Fibroblast of lung (primary cell): ENCODE results near the gene GPR26. TPM values are rescaled to one million over a fixed set of nuclear protein-coding genes. Genes with fewer than 3 reads are reported as not detected.

Source experiments
- DNase-seq, 2 donors: peaks; one replicate each; pipeline versions ENCODE4 v3.0.0 to v3.0.0-alpha.2; 2010; ENCODE audit warnings: low read depth in 2 of 2
- H2AFZ ChIP-seq: 2 replicates; pipeline ENCODE4 v1.5.1; 2012; ENCODE audit warnings: low read length, control low read depth, inconsistent platforms
- H3K27ac ChIP-seq: 2 replicates; pipeline ENCODE4 v1.5.1; 2011; ENCODE audit warnings: low read length, control low read depth; ENCODE audit not compliant: insufficient read depth
- H3K27me3 ChIP-seq: 2 replicates; pipeline ENCODE4 v1.5.1; 2011; ENCODE audit warnings: mild to moderate bottlenecking, low read length; ENCODE audit not compliant: control insufficient read depth, insufficient read depth
- H3K36me3 ChIP-seq: 2 replicates; pipeline ENCODE4 v1.5.1; 2011; ENCODE audit warnings: low read length; ENCODE audit not compliant: control insufficient read depth, insufficient read depth
- H3K4me1 ChIP-seq: 2 replicates; pipeline ENCODE4 v1.5.1; 2011; ENCODE audit warnings: low read length; ENCODE audit not compliant: control insufficient read depth, insufficient read depth; ENCODE audit errors: extremely low read depth
- H3K4me2 ChIP-seq: 2 replicates; pipeline ENCODE4 v1.5.1; 2011; ENCODE audit warnings: low read length, control low read depth; ENCODE audit not compliant: insufficient read depth; ENCODE audit errors: extremely low read depth
- H3K4me3 ChIP-seq, 4 experiments: fragments of 200-600 bp in 1 of 4; sonication (generic) in 1 of 4; replicated peaks in 1 of 4; 2 replicates each; pipeline ENCODE4 v1.5.1; 2011 to 2016; ENCODE audit warnings: low read length in 4 of 4, low read depth in 3 of 4, mild to moderate bottlenecking in 3 of 4, control low read depth in 2 of 4, inconsistent platforms in 1 of 4, mixed read lengths in 1 of 4; ENCODE audit not compliant: insufficient read depth in 1 of 4; ENCODE audit errors: control extremely low read depth in 1 of 4
- H3K79me2 ChIP-seq: 2 replicates; pipeline ENCODE4 v1.5.1; 2012; ENCODE audit warnings: mild to moderate bottlenecking, low read length, inconsistent platforms; ENCODE audit not compliant: control insufficient read depth, insufficient read depth
- H3K9ac ChIP-seq: 2 replicates; pipeline ENCODE4 v1.5.1; 2011; ENCODE audit warnings: mild to moderate bottlenecking, low read length, control low read depth; ENCODE audit not compliant: insufficient read depth
- H3K9me3 ChIP-seq: 2 replicates; pipeline ENCODE4 v1.5.1; 2012; ENCODE audit warnings: low read depth, low read length; ENCODE audit not compliant: control insufficient read depth, insufficient read depth
- H4K20me1 ChIP-seq: 2 replicates; pipeline ENCODE4 v1.5.1; 2011; ENCODE audit warnings: low read length; ENCODE audit not compliant: control insufficient read depth, insufficient read depth; ENCODE audit errors: extremely low read depth
- EZH2 ChIP-seq: IDR thresholded peaks from 2 replicates; pipeline ENCODE4 v1.5.1; 2012; ENCODE audit warnings: low read length, control low read depth, mild to moderate bottlenecking; ENCODE audit errors: missing control alignments
- polyA plus RNA-seq, 2 donors: library from polyadenylated mRNA; depleted of rRNA in 1 of 2; stranded (reverse) in 1 of 2; unstranded in 1 of 2; fragments of >200 nt; gene quantifications; 2 replicates each; pipeline ENCODE4 v1.2.1, GENCODE V29; 2011 to 2012; ENCODE audit warnings: missing spikeins in 1 of 2
- total RNA-seq: library from RNA; depleted of rRNA; stranded (reverse); fragments of >200 nt; gene quantifications from 2 replicates; pipeline ENCODE4 v1.2.1, GENCODE V29; 2014
- TF ChIP-seq, protein P1 (sequence below), 2 donors: IDR thresholded peaks in 1 of 2; conservative IDR thresholded peaks in 1 of 2; 1 replicate in 1 of 2; 2 replicates in 1 of 2; pipeline ENCODE4 v1.5.1; 2011 to 2012; ENCODE audit warnings: low read length in 2 of 2, control low read depth in 1 of 2, inconsistent platforms in 1 of 2, low read depth in 1 of 2, mild to moderate bottlenecking in 1 of 2

The GPR26 gene
- total and polyA plus RNA-seq, 2 donors (not counting 1 experiment from before 2014, with no cell fraction given): not detected

- Histone ChIP-seq H3K4me3 (no peak overlapping the region), H3K9me3 (no peaks in the 10 kb centered on the region), H3K27ac (no peak overlapping the region), H3K27me3 (no peaks in the 10 kb centered on the region), H3K4me1 (no peaks in the 10 kb centered on the region), H4K20me1 (no peaks in the 10 kb centered on the region), H3K79me2 (no peaks in the 10 kb centered on the region), H3K4me2 (no peak overlapping the region), H3K9ac (no peak overlapping the region), H2AFZ (no peak overlapping the region), H3K36me3 (no peaks in the 10 kb centered on the region)
- no peak for DNase-seq
- no peak for TF ChIP-seq EZH2
- TF ChIP-seq, protein P1, sequence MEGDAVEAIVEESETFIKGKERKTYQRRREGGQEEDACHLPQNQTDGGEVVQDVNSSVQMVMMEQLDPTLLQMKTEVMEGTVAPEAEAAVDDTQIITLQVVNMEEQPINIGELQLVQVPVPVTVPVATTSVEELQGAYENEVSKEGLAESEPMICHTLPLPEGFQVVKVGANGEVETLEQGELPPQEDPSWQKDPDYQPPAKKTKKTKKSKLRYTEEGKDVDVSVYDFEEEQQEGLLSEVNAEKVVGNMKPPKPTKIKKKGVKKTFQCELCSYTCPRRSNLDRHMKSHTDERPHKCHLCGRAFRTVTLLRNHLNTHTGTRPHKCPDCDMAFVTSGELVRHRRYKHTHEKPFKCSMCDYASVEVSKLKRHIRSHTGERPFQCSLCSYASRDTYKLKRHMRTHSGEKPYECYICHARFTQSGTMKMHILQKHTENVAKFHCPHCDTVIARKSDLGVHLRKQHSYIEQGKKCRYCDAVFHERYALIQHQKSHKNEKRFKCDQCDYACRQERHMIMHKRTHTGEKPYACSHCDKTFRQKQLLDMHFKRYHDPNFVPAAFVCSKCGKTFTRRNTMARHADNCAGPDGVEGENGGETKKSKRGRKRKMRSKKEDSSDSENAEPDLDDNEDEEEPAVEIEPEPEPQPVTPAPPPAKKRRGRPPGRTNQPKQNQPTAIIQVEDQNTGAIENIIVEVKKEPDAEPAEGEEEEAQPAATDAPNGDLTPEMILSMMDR (conservative IDR thresholded peaks at IDR 0.05 in 1 of 2, IDR thresholded peaks at IDR 0.05 in 1 of 2; ENCODE audit: low read depth in 1 of 2, low read length in 2 of 2): no peak
Measured at GRCh38 chr10:123665491-123666286, 466 bp upstream of the GPR26 start.

DNA sequence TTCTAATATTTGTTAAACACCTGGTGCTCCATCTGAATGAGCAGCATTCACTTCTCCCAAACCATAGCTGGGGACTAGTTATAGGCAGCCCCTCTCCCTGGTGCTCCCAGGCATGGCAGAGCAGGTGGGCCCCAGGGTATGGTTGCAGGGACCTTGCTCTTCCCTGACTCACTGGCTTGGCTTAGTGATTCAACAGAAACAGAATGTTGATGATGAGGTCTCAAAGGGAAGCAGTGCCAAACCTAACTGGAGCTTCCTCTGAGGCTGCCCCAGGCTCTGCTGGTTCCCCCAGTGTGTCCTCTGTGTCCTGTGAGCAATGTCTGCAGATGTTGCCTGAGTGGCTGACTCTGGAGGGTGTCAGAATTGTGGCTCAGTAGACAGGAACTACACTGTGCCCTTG lies 3.7 kb downstream of the GPR26 start:
- Histone ChIP-seq H3K4me1 (no peaks in the 10 kb centered on the region), H4K20me1 (no peaks in the 10 kb centered on the region), H3K79me2 (no peaks in the 10 kb centered on the region), H3K9me3 (no peaks in the 10 kb centered on the region), H3K27ac (no peak overlapping the region), H3K4me3 (no peak overlapping the region), H3K36me3 (no peaks in the 10 kb centered on the region), H3K27me3 (no peaks in the 10 kb centered on the region), H3K4me2 (no peak overlapping the region), H3K9ac (no peak overlapping the region), H2AFZ (no peak overlapping the region)
- TF ChIP-seq, protein P1 (conservative IDR thresholded peaks at IDR 0.05 in 1 of 2, IDR thresholded peaks at IDR 0.05 in 1 of 2; ENCODE audit: low read depth in 1 of 2, low read length in 2 of 2): no peak
- TF ChIP-seq EZH2: no peak
- no peak for DNase-seq

GRCh38 chr10:123673198-123673597 lies 7.0 kb downstream of the GPR26 start:
- H3K79me2 ChIP-seq: no peaks in the 10 kb centered on the region
- TF ChIP-seq, protein P1 (conservative IDR thresholded peaks at IDR 0.05 in 1 of 2, IDR thresholded peaks at IDR 0.05 in 1 of 2; ENCODE audit: low read depth in 1 of 2, low read length in 2 of 2): no peak
- TF ChIP-seq EZH2: no peak
- no peak overlapping the region for H3K9ac ChIP-seq
- no peaks in the 10 kb centered on the region for H3K36me3 ChIP-seq
- no peaks in the 10 kb centered on the region for H3K4me1 ChIP-seq
- no peak overlapping the region for H3K27ac ChIP-seq
- no peaks in the 10 kb centered on the region for H3K9me3 ChIP-seq
- no peak overlapping the region for H2AFZ ChIP-seq
- no peak for DNase-seq
- no peaks in the 10 kb centered on the region for H3K27me3 ChIP-seq
- H3K4me2 ChIP-seq: no peak overlapping the region
- no peaks in the 10 kb centered on the region for H4K20me1 ChIP-seq
- H3K4me3 ChIP-seq: no peak overlapping the region
